ENCODE data around the gene ITPR2.
"Not testable (repeated sequence)": the region's sequence is repeated elsewhere in the genome, so short reads cannot be mapped to it uniquely, and the experiment has no call there.

Gene ITPR2

DNA sequence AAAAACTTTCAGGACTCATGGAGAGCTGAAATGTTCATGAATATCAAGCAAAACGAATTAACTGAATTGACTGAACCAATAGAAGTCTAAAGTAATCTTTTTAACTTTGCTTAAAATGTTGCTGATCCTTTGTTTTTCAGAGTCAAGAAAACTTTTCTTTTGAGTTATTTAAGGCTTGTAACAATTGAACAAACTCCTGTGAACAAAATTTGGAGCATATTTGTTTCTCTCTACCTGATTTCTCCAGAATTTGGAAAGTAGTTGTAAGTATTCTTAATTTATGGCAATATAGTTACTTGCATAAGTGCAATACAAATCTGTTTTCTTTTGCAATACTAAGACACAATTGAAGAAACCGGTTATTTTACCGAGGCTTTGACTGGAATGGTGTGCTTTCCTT lies 77.6 kb downstream of the ITPR2 start:
- not testable (repeated sequence) for DNase-seq (ENCODE audit: low read depth)

DNA sequence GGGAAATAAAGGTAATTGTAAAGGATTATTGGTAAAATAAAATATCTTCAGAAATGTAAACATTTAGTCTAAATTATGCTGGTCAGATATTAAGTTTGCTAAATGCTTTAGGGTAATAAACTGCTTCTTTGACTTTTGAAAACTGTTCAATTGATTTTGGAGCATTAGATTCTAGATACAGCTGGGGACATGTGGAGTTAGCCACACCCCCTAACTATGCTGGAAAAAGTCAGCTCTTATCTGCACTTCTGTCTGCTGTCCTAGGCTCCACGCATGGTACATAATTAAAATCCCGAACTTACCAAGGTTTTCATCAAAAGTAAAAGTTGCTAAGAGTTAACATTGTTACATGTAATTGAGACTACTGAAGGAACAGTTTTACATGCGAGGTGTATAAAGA lies 78.8 kb downstream of the ITPR2 start:
- DNase-seq (ENCODE audit: low read depth), result no peak

DNA sequence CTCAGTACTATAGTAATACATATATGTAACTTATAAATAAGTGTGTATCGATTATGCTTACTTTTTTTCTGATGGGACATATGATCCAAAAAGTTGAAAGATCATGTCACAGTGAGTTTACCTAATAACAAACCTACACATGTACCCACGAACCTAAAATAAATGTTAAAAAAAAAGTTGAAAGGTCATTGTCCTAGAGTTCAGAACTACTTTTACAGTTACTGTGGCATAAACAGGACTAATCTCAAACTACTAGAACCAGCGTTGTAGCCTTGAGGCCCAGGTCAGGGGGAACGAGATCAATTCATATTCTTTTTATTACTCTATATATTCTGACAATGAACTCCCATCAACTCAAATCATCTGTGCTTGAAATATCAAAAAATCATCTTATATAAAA lies 81.8 kb downstream of the ITPR2 start:
- DNase-seq (ENCODE audit: low read depth), result no peak

DNA sequence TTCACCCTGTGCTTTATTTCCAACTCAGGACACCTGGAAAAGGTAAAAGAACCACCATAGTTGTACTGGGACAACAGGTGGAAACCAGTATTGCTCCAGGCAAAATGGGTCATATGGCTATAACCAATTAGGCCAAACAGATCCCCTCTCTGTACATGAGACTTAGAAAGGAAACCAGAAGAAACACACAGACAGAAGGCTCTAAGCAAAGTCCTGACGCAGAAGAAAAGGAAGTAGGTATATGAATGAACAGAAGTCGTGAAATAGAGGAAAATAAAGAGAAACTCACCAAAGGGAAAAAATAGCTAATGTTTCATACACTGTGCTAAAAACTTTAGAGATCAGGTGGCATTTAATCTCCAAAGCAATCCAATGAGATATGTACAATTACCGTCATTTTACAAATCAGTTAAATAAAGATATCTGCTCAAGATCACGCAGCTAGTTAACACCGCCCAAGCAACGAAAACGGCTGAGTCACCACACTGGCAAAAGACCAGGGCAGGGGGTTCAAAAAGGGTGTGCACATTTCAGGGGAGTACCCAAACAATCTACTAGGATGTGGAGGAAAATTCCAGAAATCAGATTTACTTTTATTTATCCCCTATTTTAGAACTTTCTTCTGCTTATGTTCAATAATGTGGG lies 82.3 kb downstream of the ITPR2 start:
- DNase-seq (ENCODE audit: low read depth), result no peak

GRCh38 chr12:26749781-26750180 lies 83.2 kb downstream of the ITPR2 start:
- DNase-seq (ENCODE audit: low read depth), result no peak

- no peak for DNase-seq (ENCODE audit: low read depth)
Measured at GRCh38 chr12:26748741-26749431, 84.1 kb downstream of the ITPR2 start.

- no peak for DNase-seq (ENCODE audit: low read depth)
Measured at GRCh38 chr12:26748412-26748740, 84.6 kb downstream of the ITPR2 start.

DNA sequence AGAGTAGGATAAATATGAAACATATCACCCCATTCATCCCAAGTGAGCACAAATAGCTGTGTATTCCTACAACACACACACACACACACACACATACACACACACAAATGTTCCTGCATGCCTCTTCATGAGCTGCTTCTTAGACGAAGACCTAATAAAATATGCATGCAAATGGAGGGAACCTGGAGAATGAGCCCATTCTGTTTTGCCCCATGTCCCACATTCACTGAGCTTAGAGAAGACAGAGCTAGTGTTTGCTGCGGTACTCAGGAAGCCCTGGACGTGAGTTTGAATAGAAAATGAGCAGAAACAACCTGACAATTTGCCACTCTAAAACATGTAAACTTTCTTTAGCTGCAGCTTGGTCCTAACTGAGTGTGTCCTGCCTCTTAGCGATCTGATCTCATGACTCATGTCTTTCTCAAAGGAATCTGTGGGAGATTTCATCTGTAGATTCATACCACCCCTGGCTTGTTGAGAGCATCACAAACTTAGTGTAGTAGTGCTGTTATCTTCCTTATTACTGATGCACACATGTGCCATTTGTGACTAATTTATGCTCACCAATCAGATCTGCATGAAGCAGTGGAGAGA lies 86.8 kb downstream of the ITPR2 start:
- no peak for DNase-seq (ENCODE audit: low read depth)

DNA sequence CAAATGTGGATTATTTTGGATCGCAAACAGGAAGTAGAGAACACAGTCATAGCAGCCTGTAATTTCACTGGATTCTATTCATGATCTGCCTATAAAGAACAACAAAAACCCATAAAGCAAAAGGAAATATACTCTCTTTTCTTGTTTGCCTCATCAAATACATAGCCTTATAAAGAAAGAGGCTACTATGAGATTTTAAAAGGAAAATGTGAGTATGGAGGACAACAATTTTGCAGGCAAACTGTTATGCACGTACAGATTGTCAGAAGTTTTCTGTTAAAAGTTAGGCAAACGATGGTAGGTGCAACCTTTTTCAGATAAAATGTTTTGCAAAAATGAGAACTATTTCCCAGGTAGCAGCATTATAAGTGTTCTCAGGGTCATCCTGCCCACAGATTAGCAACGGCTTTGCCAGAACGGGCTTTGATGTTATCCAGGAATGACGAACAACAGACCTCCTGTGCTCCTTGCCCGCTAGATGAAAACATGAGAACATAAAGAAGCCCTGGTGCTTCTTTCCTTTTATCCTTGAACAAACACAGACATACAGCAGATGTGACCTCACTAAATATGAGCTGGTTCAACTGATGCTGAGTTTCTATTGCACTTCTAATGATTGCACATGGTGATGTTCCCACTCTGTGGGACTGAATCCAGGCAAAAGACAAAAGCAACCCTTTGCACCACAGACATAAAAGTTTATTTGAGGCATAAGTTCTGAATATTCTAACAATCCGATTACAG lies 88.1 kb downstream of the ITPR2 start:
- no peak for DNase-seq (ENCODE audit: low read depth)

GRCh38 chr12:26744042-26744626 lies 88.9 kb downstream of the ITPR2 start:
- no peak for DNase-seq (ENCODE audit: low read depth)

- no peak for DNase-seq (ENCODE audit: low read depth)
Measured at GRCh38 chr12:26741584-26742227, 91.3 kb downstream of the ITPR2 start.

GRCh38 chr12:26740991-26741390 lies 92.0 kb downstream of the ITPR2 start:
- no peak for DNase-seq (ENCODE audit: low read depth)

DNA sequence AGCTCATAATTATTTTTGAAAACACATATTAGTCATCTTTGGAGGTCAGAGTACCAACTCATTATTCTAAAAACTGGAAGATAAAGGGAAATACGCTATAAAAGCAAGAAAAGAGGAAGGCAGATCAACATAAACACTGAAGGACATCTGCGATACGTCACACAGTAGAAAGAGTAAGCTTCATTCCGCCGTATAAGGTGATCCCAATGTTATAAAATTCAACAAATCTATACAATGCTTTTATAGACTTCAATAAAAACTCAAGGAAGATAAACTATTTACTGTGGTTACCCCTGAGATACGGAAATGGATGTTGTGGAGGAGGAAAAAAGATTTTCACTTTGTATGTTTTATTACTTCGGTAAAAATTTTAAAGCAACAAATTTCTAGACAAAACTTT lies 92.6 kb downstream of the ITPR2 start:
- no peak for DNase-seq (ENCODE audit: low read depth)

DNA sequence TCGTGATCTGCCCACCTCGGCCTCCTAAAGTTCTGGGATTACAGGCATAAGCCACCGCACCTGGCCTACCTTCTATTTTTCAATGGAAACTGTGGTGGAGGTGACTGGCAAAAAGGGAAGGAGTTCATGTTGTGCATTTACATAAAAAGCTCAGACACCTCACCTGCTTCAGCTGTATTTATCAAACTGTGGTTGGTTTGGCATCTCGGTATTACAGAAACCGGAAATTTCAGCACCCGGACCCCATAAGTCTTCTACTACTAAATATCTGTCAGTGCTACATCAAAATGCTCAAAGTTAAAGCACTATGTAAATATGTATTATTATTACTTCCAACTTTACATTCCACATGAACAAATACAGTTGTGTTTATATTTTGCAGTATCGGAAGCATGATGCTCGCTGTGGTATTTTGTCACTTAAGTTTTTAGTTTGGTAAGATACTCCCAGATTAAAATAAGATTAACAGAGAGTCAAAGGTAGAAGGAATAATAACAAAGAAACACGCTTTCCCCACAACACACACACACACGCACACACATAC lies 95.4 kb downstream of the ITPR2 start:
- no peak for DNase-seq (ENCODE audit: low read depth)

DNA sequence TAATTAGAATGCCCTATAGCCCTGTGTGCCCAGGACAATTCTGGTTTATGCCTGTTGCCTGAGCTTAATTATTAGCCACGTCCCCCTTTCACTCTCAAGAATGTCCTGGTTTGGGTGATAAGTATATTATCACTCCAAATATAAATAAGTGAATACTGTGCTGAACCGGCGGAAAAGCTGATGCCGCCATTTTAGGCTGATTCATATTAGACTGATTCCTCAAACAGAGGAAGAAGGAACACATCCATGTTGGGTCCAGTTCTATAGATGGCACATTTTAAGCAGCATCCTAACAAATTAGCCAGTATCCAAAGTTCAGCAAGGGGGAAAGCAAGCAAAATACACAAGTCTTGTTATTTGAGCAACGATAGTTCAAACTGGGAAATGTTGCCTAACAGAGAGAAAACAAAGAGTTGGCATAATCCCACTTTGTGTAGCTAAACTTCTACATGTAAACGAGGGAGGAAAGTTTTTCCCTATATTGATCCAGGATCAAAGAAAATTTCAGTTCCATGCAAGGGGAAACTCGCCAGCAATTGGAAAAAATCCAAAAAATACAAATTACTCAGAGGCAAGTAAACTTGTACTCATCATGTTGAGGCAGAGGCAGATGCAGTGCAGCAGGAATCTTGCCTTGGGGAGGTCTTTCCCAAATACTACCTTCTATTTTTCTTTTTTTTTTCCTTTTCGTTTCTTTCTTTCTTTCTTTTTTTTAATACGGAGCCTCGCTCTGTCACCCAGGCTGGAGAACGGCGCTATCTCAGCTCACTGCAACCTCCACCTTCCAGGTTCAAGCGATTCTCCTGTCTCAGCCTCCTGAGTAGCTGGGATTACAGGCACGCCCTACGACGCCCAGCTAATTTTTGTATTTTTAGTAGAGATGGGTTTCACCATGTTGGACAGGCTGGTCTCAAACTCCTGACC lies 96.2 kb downstream of the ITPR2 start:
- no peak for DNase-seq (ENCODE audit: low read depth)

GRCh38 chr12:26735249-26735639 lies 97.8 kb downstream of the ITPR2 start:
- DNase-seq (ENCODE audit: low read depth), result no peak

DNA sequence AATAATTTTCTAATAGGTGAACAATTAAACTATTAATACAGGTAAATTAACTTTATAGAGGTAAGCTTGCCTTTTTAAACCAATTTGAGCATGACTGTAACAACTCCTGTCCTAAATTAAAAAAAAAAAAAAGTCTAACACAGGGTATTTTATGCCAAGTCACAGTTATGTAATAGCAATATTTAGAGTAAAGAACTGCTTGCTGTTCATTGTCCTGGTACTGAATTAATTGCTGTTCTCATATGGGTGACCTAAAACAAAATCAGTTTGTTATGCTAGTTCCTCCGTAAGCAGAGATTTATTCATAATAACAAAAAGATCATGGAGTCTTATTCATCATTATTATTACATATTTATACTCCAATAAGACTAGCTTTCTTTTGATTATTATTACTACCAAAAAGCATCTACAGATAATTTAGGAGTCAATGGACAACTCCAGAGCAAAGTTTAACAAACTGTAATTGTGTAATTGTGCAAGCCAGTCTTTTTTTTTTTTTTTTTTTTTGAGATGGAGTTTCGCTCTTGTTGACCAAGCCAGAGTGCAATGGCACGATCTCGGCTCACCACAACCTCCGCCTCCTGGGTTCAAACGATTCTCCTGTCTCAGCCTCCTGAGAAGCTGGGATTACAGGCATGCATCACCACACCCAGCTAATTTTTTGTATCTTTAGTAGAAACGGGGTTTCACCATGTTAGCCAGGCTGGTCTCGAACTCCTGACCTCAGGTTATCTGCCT lies 98.3 kb downstream of the ITPR2 start:
- DNase-seq (ENCODE audit: low read depth), result no peak

DNA sequence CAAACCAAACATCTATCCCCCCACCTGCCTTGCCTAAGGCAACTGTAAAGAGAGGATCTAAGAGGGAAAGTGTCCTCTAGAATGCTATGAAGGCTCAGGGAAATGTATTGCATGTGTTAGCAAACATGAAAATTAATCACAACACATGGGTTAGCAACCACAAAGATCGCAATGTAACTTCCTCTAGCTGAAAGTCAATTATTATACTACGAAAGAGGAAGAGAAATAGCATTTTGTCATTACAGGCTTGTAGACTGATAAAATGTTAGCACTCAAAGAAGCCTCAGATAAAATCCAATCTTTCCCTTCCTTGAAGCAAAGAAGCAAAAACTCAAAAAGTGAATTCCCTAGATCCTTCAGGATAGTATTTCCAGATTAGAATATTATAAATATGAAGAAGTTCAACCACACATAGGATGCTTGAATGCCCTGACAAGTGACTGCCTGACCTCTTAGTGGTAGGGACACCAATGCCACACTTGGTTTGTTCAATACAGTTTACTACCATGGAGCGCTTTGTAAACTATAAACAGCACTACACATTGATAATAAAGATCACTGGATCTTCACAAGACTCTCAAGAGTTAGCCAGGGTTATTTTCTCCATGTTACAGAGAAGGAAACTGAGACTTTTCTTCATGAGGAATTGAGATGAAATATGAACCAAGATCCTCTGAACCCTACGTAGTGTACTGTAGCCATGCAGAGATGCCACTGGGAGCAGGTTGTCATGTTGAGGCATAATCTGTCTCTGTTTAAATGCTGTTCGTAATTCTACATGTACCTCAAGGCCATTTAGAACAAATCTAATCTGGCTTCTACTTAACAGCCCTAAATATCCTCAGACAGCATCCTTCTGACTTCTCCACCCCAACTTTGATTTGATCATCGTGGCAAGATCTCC lies 100.7 kb downstream of the ITPR2 start:
- DNase-seq (ENCODE audit: low read depth), result no peak
